ENCODE data around the gene HUWE1. TPM values are rescaled to one million over a fixed set of nuclear protein-coding genes. Genes with fewer than 3 reads are reported as not detected.
"Not testable (repeated sequence)": the region's sequence is repeated elsewhere in the genome, so short reads cannot be mapped to it uniquely, and the experiment has no call there.

The HUWE1 gene
- total RNA-seq, 1 donor from 2014 or later, result 223 TPM

GRCh38 chrX:53606456-53606855 is 80.1 kb downstream of the HUWE1 start:
- DNase-seq (ENCODE audit: low read depth), result no peak

- no peak for DNase-seq (ENCODE audit: low read depth)
Observed at GRCh38 chrX:53605004-53605403, 81.5 kb downstream of the HUWE1 start.

GRCh38 chrX:53599781-53600396 is 86.6 kb downstream of the HUWE1 start:
- DNase-seq (ENCODE audit: low read depth), result no peak

- no peak for DNase-seq (ENCODE audit: low read depth)
Observed at GRCh38 chrX:53598169-53598568, 88.3 kb downstream of the HUWE1 start.

- DNase-seq (ENCODE audit: low read depth), result no peak
Observed at GRCh38 chrX:53595266-53595810, 91.2 kb downstream of the HUWE1 start.

- no peak for DNase-seq (ENCODE audit: low read depth)
Observed at GRCh38 chrX:53594354-53594753, 92.2 kb downstream of the HUWE1 start.

GRCh38 chrX:53587795-53588420 is 98.6 kb downstream of the HUWE1 start:
- DNase-seq (ENCODE audit: low read depth), result no peak

- no peak for DNase-seq (ENCODE audit: low read depth)
Observed at GRCh38 chrX:53584891-53585290, 101.6 kb downstream of the HUWE1 start.

- no peak for DNase-seq (ENCODE audit: low read depth)
Observed at GRCh38 chrX:53583571-53583970, 102.9 kb downstream of the HUWE1 start.

- DNase-seq (ENCODE audit: low read depth), result no peak
Observed at GRCh38 chrX:53580742-53581504, 105.6 kb downstream of the HUWE1 start.

- DNase-seq (ENCODE audit: low read depth), result no peak
Observed at GRCh38 chrX:53571494-53571893, 115.0 kb downstream of the HUWE1 start.

GRCh38 chrX:53563324-53563723 is 123.2 kb downstream of the HUWE1 start:
- DNase-seq (ENCODE audit: low read depth), result no peak

GRCh38 chrX:53561912-53562311 is 124.6 kb downstream of the HUWE1 start:
- DNase-seq (ENCODE audit: low read depth), result no peak

- DNase-seq (ENCODE audit: low read depth), result no peak
Observed at GRCh38 chrX:53558646-53559045, 127.9 kb downstream of the HUWE1 start.

GRCh38 chrX:53556868-53557267 is 129.7 kb downstream of the HUWE1 start:
- no peak for DNase-seq (ENCODE audit: low read depth)

GRCh38 chrX:53550756-53551463 is 135.6 kb downstream of the HUWE1 start:
- no peak for DNase-seq (ENCODE audit: low read depth)

- DNase-seq (ENCODE audit: low read depth), result no peak
Observed at GRCh38 chrX:53547668-53548067, 138.9 kb downstream of the HUWE1 start.

GRCh38 chrX:53544936-53545335 is 141.6 kb downstream of the HUWE1 start:
- no peak for DNase-seq (ENCODE audit: low read depth)

- no peak for DNase-seq (ENCODE audit: low read depth)
Observed at GRCh38 chrX:53538781-53539180, 147.7 kb downstream of the HUWE1 start.

GRCh38 chrX:53531255-53531966 is 155.1 kb downstream of the HUWE1 start:
- not testable (repeated sequence) for DNase-seq (ENCODE audit: low read depth)

- no peak for DNase-seq (ENCODE audit: low read depth)
Observed at GRCh38 chrX:53526999-53527398, 159.5 kb downstream of the HUWE1 start.
